Stimulated activated CD8-positive, alpha-beta memory T cell treated with anti-CD3 and anti-CD28 coated beads, Interleukin-2, amount 100 ng/mL, for 48 hours (primary cell): ENCODE measurements around the gene DLG2.
"Not testable (repeated sequence)": the region's sequence is repeated elsewhere in the genome, so short reads cannot be mapped to it uniquely, and the experiment has no call there.

Experiments used
- DNase-seq, 2 donors: peaks; one replicate each; pipeline ENCODE4 v3.0.0-alpha.2; 2020; ENCODE audit warnings: low read depth in 2 of 2

The DLG2 gene

GRCh38 chr11:85459304-85459703 lies 167.8 kb downstream of the DLG2 start:
- DNase-seq: no peak

GRCh38 chr11:85444479-85444878 lies 182.7 kb downstream of the DLG2 start:
- no peak for DNase-seq

- DNase-seq: no peak
Observed at GRCh38 chr11:85440273-85440672, 186.9 kb downstream of the DLG2 start.

- no peak for DNase-seq
Observed at GRCh38 chr11:85438328-85438727, 188.8 kb downstream of the DLG2 start.

- no peak for DNase-seq
Observed at GRCh38 chr11:85431319-85431718, 195.8 kb downstream of the DLG2 start.

GRCh38 chr11:85423794-85424193 lies 203.3 kb downstream of the DLG2 start:
- no peak for DNase-seq

GRCh38 chr11:85423316-85423715 lies 203.8 kb downstream of the DLG2 start:
- no peak for DNase-seq

- DNase-seq: no peak
Observed at GRCh38 chr11:85414175-85414574, 213.0 kb downstream of the DLG2 start.

GRCh38 chr11:85407648-85408047 lies 219.5 kb downstream of the DLG2 start:
- DNase-seq: no peak

GRCh38 chr11:85406841-85407240 lies 220.3 kb downstream of the DLG2 start:
- no peak for DNase-seq

GRCh38 chr11:85406316-85406715 lies 220.8 kb downstream of the DLG2 start:
- no peak for DNase-seq

GRCh38 chr11:85395515-85396055 lies 231.6 kb downstream of the DLG2 start:
- DNase-seq: not testable (repeated sequence)

- no peak for DNase-seq
Observed at GRCh38 chr11:85394283-85394682, 232.9 kb downstream of the DLG2 start.

- no peak for DNase-seq
Observed at GRCh38 chr11:85391141-85391540, 236.0 kb downstream of the DLG2 start.

- DNase-seq: no peak
Observed at GRCh38 chr11:85385547-85385946, 241.6 kb downstream of the DLG2 start.

GRCh38 chr11:85385111-85385510 lies 242.0 kb downstream of the DLG2 start:
- no peak for DNase-seq

GRCh38 chr11:85379066-85379465 lies 248.1 kb downstream of the DLG2 start:
- no peak for DNase-seq

- no peak for DNase-seq
Observed at GRCh38 chr11:85377901-85378300, 249.2 kb downstream of the DLG2 start.

GRCh38 chr11:85359859-85360258 lies 267.3 kb downstream of the DLG2 start:
- no peak for DNase-seq

- no peak for DNase-seq
Observed at GRCh38 chr11:85355921-85356320, 271.2 kb downstream of the DLG2 start.

GRCh38 chr11:85349539-85349938 lies 277.6 kb downstream of the DLG2 start:
- not testable (repeated sequence) for DNase-seq

- DNase-seq: no peak
Observed at GRCh38 chr11:85348945-85349344, 278.2 kb downstream of the DLG2 start.

- no peak for DNase-seq
Observed at GRCh38 chr11:85347291-85347690, 279.9 kb downstream of the DLG2 start.

- no peak for DNase-seq
Observed at GRCh38 chr11:85346484-85346883, 280.7 kb downstream of the DLG2 start.
